Upper lobe of left lung (tissue), 4 donors: ENCODE results near the gene SLC10A4.

Experiments
- CTCF ChIP-seq, 6 experiments: fragments of 450-650 bp in 4 of 6; fragments of 200-600 bp in 2 of 6; sonication (generic) in 2 of 6; IDR thresholded peaks; one replicate each; pipeline ENCODE4 v1.5.1; 2016 to 2019; ENCODE audit warnings: antibody characterized with exemption in 6 of 6
- POLR2AphosphoS5 ChIP-seq, 2 donors: sonication (generic); formaldehyde crosslinking; IDR thresholded peaks; one replicate each; pipeline ENCODE4 v1.5.1; 2017; ENCODE audit warnings: antibody characterized with exemption in 2 of 2

GRCh38 chr4:48483006-48483776, at the start of gene SLC10A4:
- no peak for TF ChIP-seq CTCF (IDR thresholded peaks at IDR 0.05)
- no peak for TF ChIP-seq POLR2AphosphoS5 (IDR thresholded peaks at IDR 0.05)
